GM21390 (cell line): ENCODE results near the gene ITGA2B.
"Not testable (repeated sequence)": the region's sequence is repeated elsewhere in the genome, so short reads cannot be mapped to it uniquely, and the experiment has no call there.

Experiments used
- ATAC-seq: cut with Tn5 transposase; IDR thresholded peaks from one replicate; pipeline ENCODE4 v1.9.1; 2021; ENCODE audit not compliant: unreplicated experiment

ITGA2B gene

GRCh38 chr17:44369414-44370023 is 19.9 kb downstream of the ITGA2B start:
- not testable (repeated sequence) for ATAC-seq

DNA sequence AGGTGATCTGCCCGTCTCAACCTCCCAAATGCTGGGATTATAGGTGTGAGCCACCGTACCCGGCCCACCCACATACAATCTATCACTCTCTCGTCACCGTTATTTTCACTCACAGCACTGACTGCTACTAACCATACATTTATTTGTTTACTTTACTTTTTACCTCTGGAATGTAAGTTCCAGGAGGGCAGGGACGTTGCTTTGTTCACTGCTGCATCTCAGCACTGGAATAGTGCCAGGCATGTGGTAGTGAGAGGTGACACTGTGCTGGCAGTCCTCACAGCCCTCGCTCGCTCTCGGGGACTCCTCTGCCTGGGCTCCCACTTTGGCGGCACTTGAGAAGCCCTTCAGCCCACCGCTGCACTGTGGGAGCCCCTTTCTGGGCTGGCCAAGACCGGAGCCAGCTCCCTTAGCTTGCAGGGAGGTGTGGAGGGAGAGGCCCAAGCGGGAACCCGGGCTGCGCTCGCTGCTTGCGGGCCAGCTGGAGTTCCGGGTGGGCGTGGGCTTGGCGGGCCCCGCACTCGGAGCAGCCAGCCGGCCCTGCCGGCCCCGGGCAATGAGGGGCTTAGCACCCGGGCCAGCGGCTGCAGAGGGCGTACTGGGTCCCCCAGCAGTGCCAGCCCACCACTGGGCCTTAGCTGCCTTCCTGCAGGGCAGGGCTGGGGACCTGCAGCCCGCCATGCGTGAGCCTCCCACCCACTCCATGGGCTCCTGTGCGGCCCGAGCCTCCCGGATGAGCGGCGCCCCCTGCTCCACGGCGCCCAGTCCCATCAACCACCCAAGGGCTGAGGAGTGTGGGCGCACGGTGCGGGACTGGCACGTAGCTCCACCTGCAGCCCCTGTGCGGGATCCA is 20.8 kb downstream of the ITGA2B start:
- ATAC-seq: not testable (repeated sequence)

DNA sequence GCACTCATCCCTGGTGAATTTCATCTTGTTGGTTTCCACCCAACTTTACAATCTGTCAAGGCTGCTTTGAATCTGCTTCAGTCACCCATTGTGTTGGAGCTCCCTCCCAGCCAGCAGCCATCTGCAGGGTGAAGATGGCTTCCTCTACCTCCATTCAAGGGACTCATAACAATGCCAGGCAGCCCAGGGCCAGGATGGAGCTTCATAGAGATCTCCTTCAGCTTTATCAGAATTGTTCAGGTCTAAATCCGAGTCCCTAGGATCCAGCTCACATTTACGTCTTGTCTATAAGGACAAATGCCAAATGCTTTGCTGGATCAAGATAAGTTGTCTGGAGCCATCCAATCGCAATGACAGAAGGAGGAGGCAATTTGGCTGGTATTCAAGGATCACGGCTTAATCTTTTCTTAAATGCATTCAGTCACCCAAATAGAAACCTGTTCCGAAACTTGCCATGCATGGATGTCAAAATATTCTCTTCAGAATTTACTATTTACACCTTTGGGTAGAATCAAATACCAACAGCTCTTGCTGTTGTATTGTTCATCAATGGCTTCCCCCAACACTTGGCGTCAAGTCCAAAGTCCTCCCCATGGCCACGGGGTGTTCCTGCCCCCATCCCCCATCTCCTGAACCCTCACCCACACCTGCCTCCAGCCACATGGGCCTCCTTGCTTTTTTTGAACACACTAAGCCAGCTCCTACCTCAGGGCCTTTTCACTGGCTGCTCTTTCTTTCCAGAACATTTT is 22.0 kb downstream of the ITGA2B start:
- ATAC-seq: no peak

DNA sequence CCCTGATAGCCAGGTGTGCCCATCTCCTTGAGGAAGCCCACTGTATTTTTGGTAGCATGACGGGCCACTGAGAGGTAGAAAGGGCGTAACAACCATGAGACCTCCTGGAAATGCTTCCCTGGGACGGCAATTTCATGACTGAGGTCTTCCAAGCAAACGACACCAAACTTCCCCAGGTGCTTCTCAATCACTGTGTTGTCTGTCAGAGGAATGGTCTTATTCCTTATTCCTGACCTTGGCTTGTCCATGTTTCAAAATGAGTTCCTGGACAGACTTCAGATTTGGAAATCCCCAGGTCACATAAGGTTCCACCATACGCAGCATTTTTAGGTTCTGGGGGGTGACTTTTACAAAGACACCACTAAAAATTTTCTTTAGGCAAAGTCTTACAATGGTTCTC is 24.4 kb downstream of the ITGA2B start:
- not testable (repeated sequence) for ATAC-seq

GRCh38 chr17:44363613-44364159 is 25.8 kb downstream of the ITGA2B start, which contains the start of gene FAM171A2:
FAM171A2 (minus strand) TSS chr17:44363853; CDS start chr17:44363714, 139 bp downstream.
- ATAC-seq: no peak

GRCh38 chr17:44362949-44363612 is 26.4 kb downstream of the ITGA2B start:
- no peak for ATAC-seq

GRCh38 chr17:44362459-44362948 is 26.9 kb downstream of the ITGA2B start:
- ATAC-seq: no peak

DNA sequence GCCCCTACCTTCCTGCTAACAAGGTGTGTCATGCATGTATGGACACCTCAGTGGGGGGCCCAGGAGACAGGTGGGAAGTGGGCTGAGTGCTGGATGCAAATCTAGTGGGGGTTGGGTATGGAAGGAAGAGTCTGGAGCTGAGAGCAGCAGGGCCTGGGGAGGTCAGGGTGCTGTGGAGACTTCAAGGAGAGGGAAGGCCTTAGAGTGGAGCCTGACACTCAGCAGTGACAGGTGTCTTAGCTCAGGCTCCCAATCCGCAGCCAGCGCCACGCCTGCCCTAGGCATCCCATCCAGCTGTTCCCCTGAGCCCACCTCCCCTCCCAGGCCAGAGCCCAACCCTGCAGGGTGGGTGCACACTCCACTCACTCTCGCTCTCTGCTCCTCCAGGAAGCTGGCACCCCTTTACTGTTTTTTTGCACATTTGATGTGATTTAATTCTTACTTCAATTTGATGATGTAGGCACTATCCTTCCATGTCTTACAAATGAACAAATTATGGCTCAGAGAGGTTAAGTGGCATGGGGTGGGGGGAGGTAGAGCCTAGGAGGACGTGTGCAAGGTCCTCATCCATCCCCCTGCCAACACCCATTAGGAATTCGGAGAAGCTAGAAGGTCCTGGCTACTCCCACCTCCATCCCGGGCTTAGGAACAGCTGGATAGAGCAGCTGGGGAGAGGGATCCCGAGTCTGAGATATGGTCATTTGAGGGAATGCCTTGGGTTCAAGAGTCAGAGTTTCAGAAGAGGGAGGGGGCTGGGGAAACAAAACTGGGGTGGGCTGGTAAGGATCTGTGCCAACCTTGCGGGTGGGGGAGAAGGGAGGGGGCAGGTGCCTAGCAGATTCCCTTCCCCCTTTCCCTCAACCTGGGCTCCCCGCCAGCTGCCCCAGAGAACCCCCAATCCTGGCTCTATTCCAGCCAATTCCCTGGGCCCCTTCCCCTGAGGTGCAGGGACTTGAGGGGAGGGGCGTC is 27.9 kb downstream of the ITGA2B start:
- ATAC-seq: no peak

DNA sequence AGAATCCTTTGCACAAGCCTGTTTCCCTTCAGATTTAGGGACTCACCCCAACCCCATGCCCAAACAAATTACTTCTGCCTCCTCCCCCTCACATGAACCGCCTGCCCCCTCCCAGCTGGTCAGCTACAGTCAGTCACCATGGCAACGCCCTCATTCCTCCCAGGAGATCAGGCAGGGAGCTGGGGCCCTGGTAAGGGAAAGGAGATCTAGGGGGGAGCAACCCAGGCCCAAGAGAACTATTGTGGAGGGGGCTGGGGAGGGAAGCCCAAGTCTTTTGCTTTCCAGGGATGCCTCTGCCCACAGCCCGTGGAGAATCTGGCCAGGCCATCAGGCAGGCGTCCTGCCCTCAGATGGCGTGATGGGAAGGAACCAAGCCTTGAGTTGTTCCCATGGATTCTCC is 28.6 kb downstream of the ITGA2B start:
- no peak for ATAC-seq

DNA sequence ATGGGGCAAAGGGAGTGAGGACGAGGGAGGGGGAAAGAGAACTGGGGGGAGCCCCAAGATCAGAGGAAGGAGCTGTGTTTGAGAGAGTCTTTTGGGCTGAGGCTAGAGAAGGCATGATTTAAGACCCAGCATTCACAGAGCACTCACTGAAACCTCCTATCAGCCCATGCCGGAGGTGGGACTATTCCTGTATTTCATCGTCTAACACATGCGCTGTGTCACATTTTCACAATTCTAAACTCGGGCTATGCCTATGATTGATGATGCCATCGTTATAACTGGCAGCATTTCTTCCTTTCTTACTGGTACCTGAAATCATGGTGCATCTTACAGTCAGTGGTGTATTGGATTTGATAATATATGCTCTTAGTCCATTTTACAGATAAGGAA is 29.3 kb downstream of the ITGA2B start:
- no peak for ATAC-seq

- ATAC-seq: no peak
Measured at GRCh38 chr17:44359458-44360143, 29.8 kb downstream of the ITGA2B start.

DNA sequence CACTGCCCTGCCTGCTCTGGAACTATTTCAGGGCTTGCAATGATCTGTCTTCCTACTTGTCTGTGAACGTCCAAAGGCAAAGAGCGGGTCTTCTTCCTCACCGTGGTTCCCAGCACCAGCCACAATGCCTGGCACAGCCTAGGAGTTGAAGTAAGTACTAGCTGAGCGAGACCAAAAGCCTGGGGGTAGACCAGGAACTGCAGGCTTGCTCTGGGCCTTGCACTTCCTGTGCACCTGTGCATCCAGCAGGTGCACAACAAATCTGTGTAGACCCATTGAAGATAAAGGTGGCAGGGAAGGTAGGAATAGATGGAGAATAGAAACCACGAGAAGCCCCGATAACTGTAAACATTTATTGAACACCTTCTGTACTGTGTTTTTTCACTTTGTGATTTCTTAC is 30.4 kb downstream of the ITGA2B start:
- ATAC-seq: no peak

DNA sequence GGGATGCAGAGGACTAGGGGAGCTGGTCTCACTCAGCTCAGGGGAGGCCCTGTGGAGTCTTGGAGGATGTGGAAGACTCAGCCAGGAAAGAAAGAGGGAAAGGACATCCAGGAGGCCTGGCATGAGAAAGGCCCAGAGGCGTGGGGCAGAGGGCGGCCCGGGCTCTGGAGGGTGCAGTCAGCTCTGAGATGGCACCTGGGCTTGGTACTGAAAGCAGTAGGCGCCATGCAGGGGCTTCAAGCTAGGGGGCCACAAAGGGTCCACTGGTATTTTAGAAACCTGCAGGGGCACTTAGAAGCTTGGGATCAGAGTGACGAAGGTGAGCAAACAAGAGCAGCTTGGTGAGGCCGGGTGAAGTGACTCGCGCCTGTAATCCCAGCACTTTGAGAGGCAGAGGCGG is 31.4 kb downstream of the ITGA2B start:
- no peak for ATAC-seq

DNA sequence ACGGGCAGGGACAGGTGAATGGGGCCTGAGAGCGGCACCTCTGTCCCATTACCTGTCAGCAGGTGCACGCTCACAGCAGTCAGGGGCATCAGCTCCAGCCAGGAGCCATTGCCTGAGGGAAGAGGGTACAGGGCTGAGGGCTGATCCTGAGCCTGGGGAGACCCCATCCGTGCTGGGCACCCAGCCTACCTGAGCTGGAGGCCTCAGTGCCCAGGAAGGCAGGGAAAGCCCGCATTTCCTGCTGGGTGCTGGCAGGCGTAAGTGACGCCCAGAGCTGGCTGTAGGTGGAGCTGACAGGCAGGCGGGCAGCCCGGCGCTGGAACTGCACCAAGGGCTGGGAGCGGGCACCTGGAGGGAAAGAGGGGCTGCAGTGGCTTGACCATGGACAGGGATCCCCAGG is 33.2 kb downstream of the ITGA2B start:
- no peak for ATAC-seq

GRCh38 chr17:44355642-44356099 is 33.8 kb downstream of the ITGA2B start:
- ATAC-seq: no peak

GRCh38 chr17:44354582-44355561 is 34.6 kb downstream of the ITGA2B start:
- ATAC-seq: no peak

DNA sequence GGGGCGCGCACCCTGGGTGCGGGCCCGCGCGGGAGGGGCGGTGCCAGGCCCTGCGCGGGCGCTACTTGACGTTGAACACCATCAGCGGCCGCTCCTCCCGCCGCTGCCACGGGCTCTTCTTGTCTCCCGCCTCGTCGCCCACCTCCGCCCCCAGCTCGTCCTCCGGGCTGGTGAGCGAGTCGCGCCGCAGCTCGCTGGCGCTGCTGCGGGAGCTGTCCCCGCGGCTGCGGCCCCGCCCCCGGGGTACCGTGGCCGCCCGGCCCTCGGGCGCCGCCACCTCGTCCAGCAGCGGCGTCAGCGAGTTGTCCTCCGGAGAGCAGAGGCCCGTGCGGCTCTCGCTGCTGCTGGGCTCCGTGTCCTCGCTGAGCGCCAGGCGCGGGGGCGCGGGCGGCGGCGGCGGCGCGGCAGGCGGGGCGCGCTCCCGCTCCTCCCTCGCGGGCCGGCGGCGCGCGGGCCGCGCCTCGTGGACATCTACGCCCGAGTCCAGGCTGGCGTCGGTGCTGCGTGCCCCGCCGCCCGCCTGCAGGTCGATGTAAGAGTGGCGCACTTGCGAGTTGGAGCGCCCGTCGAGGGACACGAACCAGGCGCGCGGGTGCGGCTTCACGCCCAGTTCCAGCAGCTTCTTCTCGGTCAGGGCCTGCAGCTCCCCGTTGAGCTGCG is 35.6 kb downstream of the ITGA2B start:
- no peak for ATAC-seq
